GM18505 (cell line): ENCODE measurements around the gene PCDHGA6.

Experiments used
- ATAC-seq: cut with Tn5 transposase; IDR thresholded peaks from one replicate; pipeline ENCODE4 v1.9.1; 2021; ENCODE audit not compliant: unreplicated experiment
- POLR2A ChIP-seq: IDR thresholded peaks from 4 replicates; pipeline ENCODE4 v1.6.1; 2011; ENCODE audit warnings: borderline replicate concordance; ENCODE audit not compliant: insufficient read depth, insufficient read length; ENCODE audit errors: extremely low read depth

The PCDHGA6 gene

GRCh38 chr5:141351591-141351990, 22.1 kb upstream of the PCDHGA6 start:
- TF ChIP-seq POLR2A: no peak
- ATAC-seq: no peak

GRCh38 chr5:141354900-141355469, 18.7 kb upstream of the PCDHGA6 start, which contains the start of gene PCDHGA4:
Gene PCDHGA4 (plus strand): TSS chr5:141355021. CDS start chr5:141355108, 87 bp downstream.
- ATAC-seq: no peak
- TF ChIP-seq POLR2A: no peak

DNA sequence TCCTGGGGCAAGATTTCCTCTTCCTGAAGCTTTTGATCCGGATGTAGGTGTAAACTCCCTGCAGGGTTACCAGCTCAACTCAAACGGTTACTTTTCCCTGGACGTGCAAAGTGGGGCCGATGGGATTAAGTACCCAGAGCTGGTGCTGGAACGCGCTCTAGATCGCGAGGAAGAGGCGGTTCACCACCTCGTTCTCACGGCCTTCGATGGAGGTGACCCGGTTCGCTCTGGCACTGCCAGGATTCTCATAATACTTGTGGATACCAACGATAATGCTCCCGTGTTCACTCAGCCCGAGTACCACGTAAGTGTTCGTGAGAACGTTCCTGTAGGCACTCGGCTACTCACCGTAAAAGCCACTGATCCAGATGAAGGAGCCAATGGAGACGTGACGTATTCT, 18.1 kb upstream of the PCDHGA6 start:
- no peak for TF ChIP-seq POLR2A
- ATAC-seq: no peak

DNA sequence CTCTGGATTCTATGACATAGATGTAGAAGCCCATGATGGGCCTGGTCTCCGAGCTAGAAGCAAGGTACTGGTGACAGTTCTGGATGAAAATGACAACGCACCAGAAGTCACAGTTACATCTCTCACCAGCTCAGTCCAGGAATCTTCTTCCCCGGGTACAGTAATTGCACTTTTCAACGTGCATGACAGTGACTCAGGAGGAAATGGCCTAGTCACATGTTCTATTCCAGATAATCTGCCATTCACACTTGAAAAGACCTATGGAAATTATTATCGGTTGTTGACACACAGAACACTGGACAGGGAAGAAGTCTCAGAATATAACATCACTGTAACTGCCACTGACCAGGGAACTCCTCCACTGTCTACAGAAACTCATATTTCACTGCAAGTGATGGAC, 17.6 kb upstream of the PCDHGA6 start:
- ATAC-seq: no peak
- TF ChIP-seq POLR2A: no peak

GRCh38 chr5:141356950-141357349, 16.7 kb upstream of the PCDHGA6 start:
- TF ChIP-seq POLR2A: no peak
- ATAC-seq: no peak

DNA sequence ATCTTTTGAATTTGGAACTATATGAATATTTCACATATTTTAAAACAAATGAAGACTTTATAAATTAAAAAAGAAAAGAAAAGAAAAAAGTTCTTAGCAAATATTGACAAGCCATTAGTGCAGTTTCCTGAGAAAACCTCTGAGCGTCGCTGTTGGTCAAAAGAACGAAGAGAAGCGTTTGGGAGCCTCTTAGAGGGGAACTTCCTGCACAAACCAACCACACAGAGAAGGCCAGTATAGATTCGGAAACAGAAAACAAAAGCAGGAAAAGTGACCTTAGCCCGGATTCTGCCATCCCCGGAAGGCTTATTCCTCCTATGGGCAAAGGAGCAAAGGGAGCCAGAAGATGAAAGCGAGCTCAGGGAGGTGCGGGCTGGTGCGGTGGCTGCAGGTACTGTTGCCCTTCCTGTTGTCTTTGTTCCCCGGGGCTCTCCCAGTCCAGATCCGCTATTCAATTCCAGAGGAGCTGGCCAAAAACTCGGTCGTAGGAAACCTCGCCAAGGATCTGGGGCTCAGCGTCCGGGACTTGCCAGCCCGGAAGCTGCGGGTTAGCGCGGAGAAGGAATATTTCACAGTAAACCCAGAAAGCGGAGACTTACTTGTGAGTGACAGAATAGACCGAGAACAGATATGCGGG, 13.8 kb upstream of the PCDHGA6 start, which contains the start of gene PCDHGB2:
TSS of gene PCDHGB2 (plus strand) at position 205 of the 637 bp plus-strand sequence. CDS start at position 347, 142 bp downstream.
- ATAC-seq: no peak
- no peak for TF ChIP-seq POLR2A

DNA sequence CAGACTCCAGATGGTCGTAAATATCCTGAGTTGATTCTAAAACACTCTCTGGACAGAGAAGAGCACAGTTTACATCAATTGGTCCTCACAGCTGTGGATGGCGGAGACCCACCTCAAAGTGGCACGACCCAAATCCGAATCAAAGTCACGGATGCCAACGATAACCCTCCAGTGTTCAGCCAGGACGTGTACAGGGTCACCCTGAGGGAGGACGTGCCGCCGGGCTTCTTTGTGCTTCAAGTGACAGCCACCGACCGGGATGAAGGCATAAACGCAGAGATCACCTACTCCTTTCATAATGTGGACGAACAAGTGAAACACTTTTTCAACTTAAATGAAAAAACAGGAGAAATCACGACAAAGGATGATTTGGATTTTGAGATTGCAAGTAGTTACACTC, 13.0 kb upstream of the PCDHGA6 start:
- no peak for TF ChIP-seq POLR2A
- ATAC-seq: no peak

GRCh38 chr5:141362719-141363118, 11.0 kb upstream of the PCDHGA6 start:
- no peak for ATAC-seq
- no peak for TF ChIP-seq POLR2A

GRCh38 chr5:141363952-141364660, 9.6 kb upstream of the PCDHGA6 start, which contains the start of gene PCDHGA5:
Gene PCDHGA5 (plus strand): TSS chr5:141364162. CDS start chr5:141364331, 169 bp downstream.
- TF ChIP-seq POLR2A: no peak
- no peak for ATAC-seq

GRCh38 chr5:141366016-141366896, 7.4 kb upstream of the PCDHGA6 start:
- ATAC-seq: no peak
- TF ChIP-seq POLR2A: no peak

GRCh38 chr5:141369994-141370848, 3.5 kb upstream of the PCDHGA6 start, which contains the start of gene PCDHGB3:
Gene PCDHGB3 (plus strand): TSS chr5:141370242. CDS start chr5:141370395, 153 bp downstream.
- ATAC-seq: peak; percentile 62
- TF ChIP-seq POLR2A: no peak
